ENCODE data around the gene ZPBP. TPM values are rescaled to one million over a fixed set of nuclear protein-coding genes. Genes with fewer than 3 reads are reported as not detected.

Gene ZPBP
- not detected for total RNA-seq
- long read RNA-seq, partial matches to known transcripts, result 0 of 2 reads
- long read RNA-seq, other reads (novel, unspliced or antisense), result 2 of 2 reads

DNA sequence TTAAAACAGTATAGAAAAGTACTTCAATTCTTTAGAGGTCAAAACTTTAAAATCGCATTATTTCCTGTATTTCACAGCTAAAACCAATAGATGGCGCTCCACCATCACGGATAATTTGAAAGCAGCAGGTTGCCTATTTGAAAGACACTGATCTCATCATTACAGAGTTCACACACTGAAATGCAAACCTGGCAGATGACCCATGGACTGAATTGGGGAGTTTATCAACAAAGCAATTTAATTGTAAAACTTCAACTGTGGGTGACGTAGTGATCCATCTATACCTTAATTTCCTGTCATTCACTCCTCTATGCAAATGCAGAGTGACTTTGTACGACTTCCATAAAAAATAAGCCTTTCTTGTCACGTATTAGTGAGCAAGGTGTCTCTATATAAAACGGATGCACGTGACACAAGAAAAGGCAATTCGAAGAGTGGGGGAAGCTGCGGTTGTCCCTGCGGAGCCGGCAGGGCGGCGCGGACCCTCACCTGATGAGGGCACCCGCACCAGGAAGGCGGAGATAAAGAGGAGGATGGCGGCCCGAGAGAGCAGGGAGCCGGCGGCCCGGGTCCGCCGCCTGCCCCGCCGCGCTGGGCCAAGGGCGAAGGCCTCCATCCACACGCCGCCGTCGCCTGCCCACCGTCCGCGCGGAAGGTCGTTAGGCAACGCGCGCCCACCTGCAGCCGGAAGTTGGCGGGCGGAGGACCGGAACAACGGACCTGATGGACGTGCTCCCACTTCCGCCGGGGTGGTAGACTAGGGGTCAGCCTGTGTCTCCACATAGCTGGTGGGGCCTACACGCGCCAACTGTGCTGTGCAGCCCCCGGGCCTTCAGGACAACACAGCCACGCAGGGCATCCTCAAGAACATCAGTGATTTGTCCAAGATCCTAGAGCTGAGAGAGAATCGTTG, at the start of gene ZPBP:
Gene ZPBP (minus strand): TSS at position 668 of the 913 bp plus-strand sequence. CDS start 52 bp downstream, at position 616.
- intact Hi-C loops (cut with DNase I), result loop anchor here (10.0 kb wide), 1 partner anchor 1272 kb away; no protein-coding TSS in a partner anchor
- no peak for DNase-seq (ENCODE audit: low spot score)

- no peak for DNase-seq (ENCODE audit: low spot score)
- intact Hi-C loops (cut with DNase I), result loop anchor here (5.0 kb wide), 1 partner anchor 275 kb away; no protein-coding TSS in a partner anchor
Observed at GRCh38 chr7:50142425-50143017, 49.5 kb upstream of the ZPBP start.

DNA sequence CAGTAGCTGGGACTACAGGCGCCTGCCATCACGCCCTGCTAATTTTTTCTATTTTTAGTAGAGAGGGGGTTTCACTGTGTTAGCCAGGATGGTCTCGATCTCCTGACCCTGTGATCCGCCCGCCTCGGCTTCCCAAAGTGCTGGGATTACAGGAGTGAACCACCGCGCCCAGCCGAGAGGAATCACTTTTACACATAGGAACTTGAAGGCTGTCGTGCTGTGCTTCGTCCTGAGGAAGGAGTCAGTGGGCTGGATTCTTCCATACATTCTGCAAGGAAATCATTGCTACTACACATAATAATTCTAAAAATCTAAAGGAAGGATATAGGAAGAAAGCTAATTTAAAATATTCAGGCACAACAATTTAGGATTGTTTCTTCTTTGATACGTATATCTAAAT, 48.8 kb upstream of the ZPBP start:
- DNase-seq (ENCODE audit: low spot score), result no peak

GRCh38 chr7:50141131-50141530, 48.1 kb upstream of the ZPBP start:
- intact Hi-C loops (cut with DNase I), result loop anchor here (5.0 kb wide), 1 partner anchor 276 kb away; no protein-coding TSS in a partner anchor
- no peak for DNase-seq (ENCODE audit: low spot score)

More for the DNA sequence above, 48.8 kb upstream of the ZPBP start:
- intact Hi-C loops (cut with DNase I), result loop anchor here (5.0 kb wide), 1 partner anchor 275 kb away; no protein-coding TSS in a partner anchor

DNA sequence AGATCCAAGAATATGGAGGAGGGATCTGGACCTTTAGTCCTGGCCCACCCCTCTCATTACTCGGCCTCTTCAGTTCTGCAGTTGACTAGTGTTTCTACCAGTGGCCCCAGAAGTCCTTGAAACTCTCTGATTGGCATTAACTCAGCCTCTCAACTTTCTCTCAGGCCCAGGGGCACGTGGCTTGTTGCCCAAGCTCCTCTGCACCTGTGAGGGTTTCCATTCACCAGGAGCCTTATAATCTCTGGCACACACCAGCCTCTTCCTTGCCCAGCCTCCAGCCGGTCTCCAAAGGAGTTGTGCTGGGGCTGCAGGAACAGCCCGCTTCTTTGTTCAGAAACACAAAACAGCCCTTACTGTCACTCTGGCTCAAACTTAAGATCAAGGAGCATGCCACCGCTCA, 47.6 kb upstream of the ZPBP start:
- intact Hi-C loops (cut with DNase I), result loop anchor here (5.0 kb wide), 1 partner anchor 277 kb away; no protein-coding TSS in a partner anchor
- no peak for DNase-seq (ENCODE audit: low spot score)

DNA sequence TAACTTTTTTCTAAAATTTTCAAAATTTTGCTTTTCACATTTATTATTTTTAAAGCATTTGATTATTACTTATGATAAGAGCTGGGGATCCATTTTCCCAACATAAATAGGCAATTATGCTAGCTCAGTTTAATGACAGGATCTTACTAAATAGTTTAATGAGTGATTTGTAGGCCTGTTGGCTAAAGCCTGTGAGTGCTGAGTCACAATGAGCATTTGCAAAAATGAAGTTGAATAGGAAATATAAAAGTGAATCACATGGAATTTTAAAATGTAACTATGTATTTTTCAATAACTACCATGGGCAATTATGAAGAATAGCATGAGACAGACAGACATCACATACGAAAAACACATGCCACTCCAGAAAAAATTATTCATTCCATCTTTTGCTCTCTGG, 45.1 kb upstream of the ZPBP start:
- intact Hi-C loops (cut with DNase I), result no loop called here
- no peak for DNase-seq (ENCODE audit: low spot score)

DNA sequence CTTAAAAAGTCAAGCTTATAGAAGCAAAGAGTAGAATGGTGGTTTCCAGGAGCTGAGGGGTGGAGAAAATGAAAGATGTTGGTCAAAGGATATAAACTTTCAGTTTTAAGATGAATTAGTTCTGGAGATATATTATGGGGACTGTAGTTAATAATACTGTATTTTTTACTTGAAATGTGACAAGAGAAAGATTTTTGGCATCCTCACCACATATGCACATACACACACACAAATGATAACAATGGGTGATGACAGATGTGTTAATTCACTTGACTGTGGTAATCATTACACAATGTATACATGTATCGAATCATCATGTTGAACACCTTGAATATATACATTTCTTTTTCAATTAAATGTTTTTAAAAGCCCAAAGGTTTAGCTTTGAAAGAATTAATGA, 32.7 kb upstream of the ZPBP start:
- DNase-seq (ENCODE audit: low spot score), result no peak

GRCh38 chr7:50121286-50121685, 28.2 kb upstream of the ZPBP start:
- intact Hi-C loops (cut with DNase I), result no loop called here

More for the DNA sequence above, 32.7 kb upstream of the ZPBP start:
- intact Hi-C loops (cut with DNase I), result no loop called here

GRCh38 chr7:50119815-50120637, 27.0 kb upstream of the ZPBP start:
- no peak for DNase-seq (ENCODE audit: low spot score)
- intact Hi-C loops (cut with DNase I), result no loop called here

More at GRCh38 chr7:50121286-50121685, 28.2 kb upstream of the ZPBP start:
- no peak for DNase-seq (ENCODE audit: low spot score)

DNA sequence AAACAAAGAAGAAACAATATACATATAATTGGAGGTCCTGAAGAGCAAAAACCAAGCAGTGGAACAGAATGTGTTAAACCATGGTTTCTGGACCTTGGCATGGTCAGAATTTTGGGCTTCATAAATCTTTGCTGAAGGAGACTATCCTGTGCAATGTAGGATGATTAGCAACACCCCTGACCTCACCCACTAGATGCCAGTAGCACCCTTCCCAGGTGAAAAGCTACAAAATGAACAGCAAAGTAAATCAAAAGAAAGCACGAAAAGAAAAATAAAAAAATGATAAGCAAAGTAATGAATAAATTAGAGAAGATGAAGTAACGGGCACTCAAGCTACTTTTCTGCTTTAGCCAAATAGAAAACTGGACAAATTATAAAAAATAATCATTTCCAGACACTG, 19.2 kb upstream of the ZPBP start:
- intact Hi-C loops (cut with DNase I), result no loop called here
- DNase-seq (ENCODE audit: low spot score), result no peak

GRCh38 chr7:50101873-50102272, 8.8 kb upstream of the ZPBP start:
- intact Hi-C loops (cut with DNase I), result no loop called here
- no peak for DNase-seq (ENCODE audit: low spot score)

DNA sequence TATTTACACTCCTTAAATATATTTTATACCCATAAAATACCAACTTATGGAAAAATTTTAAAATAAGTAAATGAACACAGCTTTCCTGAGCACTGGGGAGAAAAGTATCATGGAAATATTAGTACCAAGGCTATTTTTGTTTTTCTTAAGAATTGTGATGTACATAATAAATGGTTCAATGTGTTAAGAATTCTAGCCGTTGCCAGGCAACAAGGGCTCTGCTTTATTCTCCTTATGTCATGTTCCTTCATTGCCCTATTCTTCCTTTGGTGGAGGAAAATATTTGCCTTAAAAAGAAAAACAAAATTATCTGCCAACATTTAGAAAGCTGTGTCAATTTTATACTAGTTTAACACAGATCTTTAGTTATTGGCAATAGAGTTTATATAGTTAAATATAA, 2.6 kb upstream of the ZPBP start:
- DNase-seq (ENCODE audit: low spot score), result no peak
- intact Hi-C loops (cut with DNase I), result loop anchor here (10.0 kb wide), 1 partner anchor 1269 kb away; no protein-coding TSS in a partner anchor

- DNase-seq (ENCODE audit: low spot score), result no peak
- intact Hi-C loops (cut with DNase I), result no loop called here
Observed at GRCh38 chr7:50088463-50089129, 4.5 kb downstream of the ZPBP start.

DNA sequence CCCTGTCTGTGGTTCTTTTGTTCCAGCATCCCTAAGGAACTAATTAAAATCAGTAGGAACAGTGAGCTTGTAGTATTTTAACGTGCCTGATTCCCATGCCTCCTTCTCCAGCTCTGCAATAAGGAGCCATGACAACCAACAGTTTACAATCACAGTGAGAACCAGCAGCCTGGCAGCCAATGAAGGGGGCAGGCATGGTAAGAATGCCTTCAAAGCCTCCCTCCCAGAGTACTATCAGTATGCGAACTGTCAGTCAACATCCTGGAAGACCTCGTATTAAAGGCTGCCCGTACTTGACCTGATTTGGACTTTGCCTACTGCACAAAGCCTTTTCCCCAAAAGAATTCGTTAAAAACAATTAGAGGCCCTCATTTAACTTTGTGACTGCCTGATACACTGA, 7.7 kb downstream of the ZPBP start:
- no peak for DNase-seq (ENCODE audit: low spot score)
- intact Hi-C loops (cut with DNase I), result no loop called here

- no peak for DNase-seq (ENCODE audit: low spot score)
- intact Hi-C loops (cut with DNase I), result no loop called here
Observed at GRCh38 chr7:50073093-50073492, 20.0 kb downstream of the ZPBP start.

DNA sequence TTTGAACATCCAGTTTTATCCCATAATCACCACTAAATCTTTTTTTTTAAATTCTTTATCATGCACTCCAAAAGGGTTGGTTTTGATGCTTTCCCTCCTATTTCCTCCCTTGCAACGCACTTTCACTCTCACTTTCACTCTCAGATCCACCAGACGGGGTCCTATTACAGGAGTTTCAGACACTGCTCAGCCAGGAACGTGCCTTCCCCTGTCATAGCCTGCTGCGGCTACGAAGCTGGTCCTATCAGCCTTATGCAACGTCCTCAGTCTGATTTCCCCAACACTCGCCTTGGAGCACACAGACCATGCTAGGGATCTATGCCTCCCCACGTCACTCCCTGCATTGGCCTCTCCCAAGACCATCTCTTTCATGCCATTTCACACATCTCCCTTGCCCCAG, 23.4 kb downstream of the ZPBP start:
- no peak for DNase-seq (ENCODE audit: low spot score)
- intact Hi-C loops (cut with DNase I), result no loop called here

- intact Hi-C loops (cut with DNase I), result no loop called here
- DNase-seq (ENCODE audit: low spot score), result no peak
Observed at GRCh38 chr7:50068850-50069551, 24.0 kb downstream of the ZPBP start.

GRCh38 chr7:50068026-50068425, 25.0 kb downstream of the ZPBP start:
- no peak for DNase-seq (ENCODE audit: low spot score)
- intact Hi-C loops (cut with DNase I), result no loop called here
